HUES6 (cell line): ENCODE results near the gene PRMT9.

ENCODE experiments used
- H3K27ac ChIP-seq: 2 replicates; pipeline ENCODE4 v1.7.0; 2013; ENCODE audit warnings: low read depth, mild to moderate bottlenecking, low read length, inconsistent platforms
- H3K27me3 ChIP-seq: 2 replicates; pipeline ENCODE4 v1.6.1; 2013; ENCODE audit warnings: low read length; ENCODE audit not compliant: control insufficient read depth, insufficient read depth
- H3K36me3 ChIP-seq: 2 replicates; pipeline ENCODE4 v1.6.1; 2013; ENCODE audit warnings: low read length; ENCODE audit not compliant: control insufficient read depth, insufficient read depth
- H3K4me1 ChIP-seq: 2 replicates; pipeline ENCODE4 v1.6.1; 2013; ENCODE audit warnings: low read length; ENCODE audit not compliant: control insufficient read depth, insufficient read depth
- H3K4me3 ChIP-seq: 2 replicates; pipeline ENCODE4 v1.5.1; 2013; ENCODE audit warnings: low read depth, low read length
- H3K9ac ChIP-seq: one replicate; pipeline ENCODE4 v1.6.1; 2013; ENCODE audit warnings: mild to moderate bottlenecking, low read length
- H3K9me3 ChIP-seq: 2 replicates; pipeline ENCODE4 v1.6.1; 2013; ENCODE audit warnings: low read depth, low read length; ENCODE audit not compliant: control insufficient read depth, insufficient read depth

The PRMT9 gene

GRCh38 chr4:147714575-147715401 is 30.8 kb upstream of the PRMT9 start:
- Histone ChIP-seq H3K4me1 (no peaks in the 10 kb centered on the region), H3K9ac (no peak overlapping the region), H3K9me3 (no peaks in the 10 kb centered on the region), H3K27me3 (no peaks in the 10 kb centered on the region), H3K27ac (no peak overlapping the region), H3K36me3 (no peaks in the 10 kb centered on the region), H3K4me3 (no peak overlapping the region)

GRCh38 chr4:147709999-147710398 is 26.0 kb upstream of the PRMT9 start:
- Histone ChIP-seq H3K27me3 (no peaks in the 10 kb centered on the region), H3K9ac (no peak overlapping the region), H3K4me3 (no peak overlapping the region), H3K9me3 (no peaks in the 10 kb centered on the region), H3K36me3 (no peaks in the 10 kb centered on the region), H3K4me1 (peaks cover 4% of the 10 kb centered on the region; the same call in 1 of the 2 replicates), H3K27ac (no peak overlapping the region)

- Histone ChIP-seq H3K27me3 (no peaks in the 10 kb centered on the region), H3K9me3 (no peaks in the 10 kb centered on the region), H3K4me1 (peaks cover 4% of the 10 kb centered on the region; the same call in 1 of the 2 replicates), H3K4me3 (no peak overlapping the region), H3K27ac (no peak overlapping the region), H3K36me3 (no peaks in the 10 kb centered on the region), H3K9ac (no peak overlapping the region)
Measured at GRCh38 chr4:147707892-147708672, 24.1 kb upstream of the PRMT9 start.

GRCh38 chr4:147704846-147705245 is 20.9 kb upstream of the PRMT9 start:
- Histone ChIP-seq H3K4me1 (peaks cover 4% of the 10 kb centered on the region; the same call in 1 of the 2 replicates), H3K36me3 (no peaks in the 10 kb centered on the region)

GRCh38 chr4:147696866-147697265 is 12.9 kb upstream of the PRMT9 start:
- no peaks in the 10 kb centered on the region for H3K9me3 ChIP-seq
- no peak overlapping the region for H3K4me3 ChIP-seq
- H3K36me3 ChIP-seq = no peaks in the 10 kb centered on the region
- H3K27me3 ChIP-seq = no peaks in the 10 kb centered on the region
- no peak overlapping the region for H3K27ac ChIP-seq
- H3K9ac ChIP-seq = no peak overlapping the region
- H3K4me1 ChIP-seq = no peaks in the 10 kb centered on the region

More at GRCh38 chr4:147704846-147705245, 20.9 kb upstream of the PRMT9 start:
- H3K9ac ChIP-seq = no peak overlapping the region
- no peaks in the 10 kb centered on the region for H3K27me3 ChIP-seq
- H3K9me3 ChIP-seq = no peaks in the 10 kb centered on the region
- H3K4me3 ChIP-seq = no peak overlapping the region
- no peak overlapping the region for H3K27ac ChIP-seq

GRCh38 chr4:147693218-147693617 is 9.3 kb upstream of the PRMT9 start:
- no peak overlapping the region for H3K9ac ChIP-seq
- H3K27me3 ChIP-seq = no peaks in the 10 kb centered on the region
- H3K9me3 ChIP-seq = no peaks in the 10 kb centered on the region
- H3K4me3 ChIP-seq = no peak overlapping the region
- no peaks in the 10 kb centered on the region for H3K36me3 ChIP-seq
- no peaks in the 10 kb centered on the region for H3K4me1 ChIP-seq
- H3K27ac ChIP-seq = no peak overlapping the region

DNA sequence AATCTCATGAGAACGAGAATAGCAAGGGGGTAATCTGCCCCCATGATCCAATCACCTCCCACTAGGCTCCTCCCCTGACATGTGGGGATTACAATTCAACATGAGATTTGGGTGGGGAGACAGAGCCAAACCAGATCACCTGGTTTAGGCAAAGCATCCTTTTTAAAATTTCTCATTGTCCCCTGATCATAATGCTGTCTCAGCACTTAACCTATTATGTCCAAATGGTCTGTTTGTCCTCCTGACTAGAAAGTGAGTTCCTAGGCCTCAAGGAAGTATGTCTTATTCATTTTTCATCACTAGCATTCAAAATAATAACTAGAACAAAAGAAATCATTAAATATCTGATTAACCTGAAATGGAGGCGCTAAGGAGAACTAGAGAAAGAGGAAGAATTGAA is 7.9 kb upstream of the PRMT9 start:
- H3K4me1 ChIP-seq = no peaks in the 10 kb centered on the region
- no peak overlapping the region for H3K27ac ChIP-seq
- H3K9ac ChIP-seq = no peak overlapping the region
- no peak overlapping the region for H3K4me3 ChIP-seq
- no peaks in the 10 kb centered on the region for H3K27me3 ChIP-seq
- H3K36me3 ChIP-seq = no peaks in the 10 kb centered on the region
- H3K9me3 ChIP-seq = no peaks in the 10 kb centered on the region

- Histone ChIP-seq H3K4me1 (peaks cover 5% of the 10 kb centered on the region; the same call in 1 of the 2 replicates), H3K9me3 (no peaks in the 10 kb centered on the region), H3K9ac (no peak overlapping the region), H3K4me3 (no peak overlapping the region), H3K27ac (no peak overlapping the region), H3K36me3 (no peaks in the 10 kb centered on the region), H3K27me3 (no peaks in the 10 kb centered on the region)
Measured at GRCh38 chr4:147689067-147689466, 5.1 kb upstream of the PRMT9 start.

DNA sequence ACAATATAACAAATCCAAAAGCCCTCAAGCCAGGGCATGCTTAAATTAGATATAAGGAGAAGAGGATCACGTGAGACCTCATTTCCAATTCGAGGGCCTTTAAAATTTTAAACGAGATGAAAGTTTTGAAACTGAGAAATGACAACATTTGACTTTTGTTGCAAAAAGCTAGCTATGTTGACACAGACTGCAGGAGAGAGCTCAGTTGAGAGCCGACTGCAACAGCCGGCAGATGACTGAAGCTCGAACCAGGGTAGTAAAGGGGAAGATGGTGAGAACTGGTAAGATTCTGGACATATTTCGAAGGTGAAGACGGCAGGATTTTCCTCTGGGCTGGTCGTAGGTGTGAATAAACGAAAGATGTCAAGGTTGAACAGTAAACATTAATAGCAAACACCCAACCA is 773 bp downstream of the PRMT9 start:
- H3K4me1 ChIP-seq = peaks cover 11% of the 10 kb centered on the region
- peak overlapping the region; percentile 74 for H3K4me3 ChIP-seq
- H3K27me3 ChIP-seq = no peaks in the 10 kb centered on the region
- H3K9ac ChIP-seq = peak overlapping the region; percentile 73
- no peaks in the 10 kb centered on the region for H3K9me3 ChIP-seq
- no peak overlapping the region for H3K27ac ChIP-seq
- peaks cover 9% of the 10 kb centered on the region for H3K36me3 ChIP-seq

DNA sequence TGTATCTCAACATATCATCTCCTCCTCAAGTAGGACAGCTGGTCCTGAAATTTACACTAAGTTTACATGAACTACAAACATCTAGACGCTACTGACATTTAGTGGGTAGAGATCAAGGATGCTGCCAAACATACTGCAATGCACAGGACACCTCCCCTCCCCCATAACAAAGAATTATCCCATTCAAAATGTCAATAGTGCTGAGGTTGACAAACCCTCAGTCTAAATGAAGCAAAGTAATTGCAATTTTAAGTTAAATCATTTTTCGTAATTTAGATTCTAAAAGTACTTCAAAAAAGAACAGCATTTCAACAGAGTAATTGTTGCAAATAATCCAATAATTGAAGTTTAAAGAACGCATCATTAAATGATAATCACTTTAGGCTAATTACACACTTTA is 1.2 kb downstream of the PRMT9 start:
- Histone ChIP-seq H3K9me3 (no peaks in the 10 kb centered on the region), H3K9ac (no peak overlapping the region), H3K27ac (no peak overlapping the region), H3K4me3 (peak overlapping the region; percentile 74), H3K27me3 (no peaks in the 10 kb centered on the region), H3K36me3 (peaks cover 9% of the 10 kb centered on the region), H3K4me1 (peaks cover 11% of the 10 kb centered on the region)
